SK-N-SH (cell line): Measurements from ENCODE around the gene CAPN6. TPM values are rescaled to one million over a fixed set of nuclear protein-coding genes. Genes with fewer than 3 reads are reported as not detected.

ENCODE experiments used
- CTCF ChIA-PET: fragments of 300-600, 350-600 bp; formaldehyde crosslinking; extraction: SDS; loops from one replicate; lab custom pipeline; 2021; lab: Yijun Ruan, JAX
- POLR2A ChIA-PET: fragments of 350-600 bp; sonication (Branson Sonifier 250); formaldehyde crosslinking; extraction: SDS; loops from one replicate; lab custom pipeline; 2020; ENCODE audit warnings: antibody characterized with exemption, inconsistent platforms; lab: Yijun Ruan, JAX
- DNase-seq: peaks from one replicate; pipeline ENCODE4 v3.0.0; 2012
- H2AFZ ChIP-seq: fragments of 200-600 bp; sonication (generic); 2 replicates; pipeline ENCODE4 v1.8.1; 2016; ENCODE audit warnings: antibody characterized with exemption, mild to moderate bottlenecking, low read depth
- H3F3A ChIP-seq: fragments of 200-600 bp; sonication (generic); replicated peaks from 2 replicates; pipeline ENCODE3; 2016; ENCODE audit warnings: antibody characterized with exemption, mild to moderate bottlenecking; ENCODE audit not compliant: insufficient read depth
- H3K27ac ChIP-seq, 2 experiments: fragments of 200-500 bp in 1 of 2; fragments of 200-600 bp in 1 of 2; sonication (Bioruptor generic) in 1 of 2; sonication (generic), shearing (Covaris generic) in 1 of 2; 2 replicates each; pipeline versions ENCODE4 v1.5.1 to v1.6.1; 2014 to 2016; ENCODE audit warnings: low read depth in 2 of 2, inconsistent platforms in 1 of 2, low read length in 1 of 2, mild to moderate bottlenecking in 1 of 2, mixed read lengths in 1 of 2
- H3K27me3 ChIP-seq: fragments of 200-600 bp; sonication (generic), shearing (Covaris generic); 2 replicates; pipeline ENCODE4 v1.6.1; 2016; ENCODE audit warnings: mixed run types; ENCODE audit not compliant: insufficient read depth
- H3K36me3 ChIP-seq, 2 experiments: fragments of 200-500 bp in 1 of 2; fragments of 200-600 bp in 1 of 2; sonication (Bioruptor generic) in 1 of 2; sonication (generic) in 1 of 2; replicated peaks in 1 of 2; 2 replicates each; pipeline versions ENCODE3 to v1.5.1; 2014 to 2016; ENCODE audit warnings: low read length in 1 of 2, mild to moderate bottlenecking in 1 of 2; ENCODE audit not compliant: insufficient read depth in 2 of 2, control insufficient read depth in 1 of 2
- H3K4me1 ChIP-seq, 2 experiments: fragments of 200-500 bp in 1 of 2; fragments of 200-600 bp in 1 of 2; sonication (Bioruptor generic) in 1 of 2; sonication (generic), shearing (Covaris generic) in 1 of 2; 2 replicates each; pipeline versions ENCODE4 v1.5.1 to v1.6.1; 2014 to 2016; ENCODE audit warnings: low read depth in 1 of 2, low read length in 1 of 2, mixed run types in 1 of 2; ENCODE audit not compliant: insufficient read depth in 2 of 2, control insufficient read depth in 1 of 2
- H3K4me2 ChIP-seq: fragments of 200-600 bp; sonication (generic), shearing (Covaris generic); 2 replicates; pipeline ENCODE4 v1.6.1; 2017; ENCODE audit warnings: mixed run types
- H3K4me3 ChIP-seq, 2 experiments: fragments of 200-500 bp in 1 of 2; fragments of 200-600 bp in 1 of 2; sonication (Bioruptor generic) in 1 of 2; sonication (generic), shearing (Covaris generic) in 1 of 2; 2 replicates each; pipeline versions ENCODE4 v1.5.1 to v1.8.1; 2014 to 2016; ENCODE audit warnings: low read depth in 2 of 2, inconsistent platforms in 1 of 2, low read length in 1 of 2, mild to moderate bottlenecking in 1 of 2, mixed read lengths in 1 of 2, moderate library complexity in 1 of 2
- H3K79me2 ChIP-seq: fragments of 200-600 bp; sonication (generic); 2 replicates; pipeline ENCODE4 v1.8.1; 2017; ENCODE audit warnings: mild to moderate bottlenecking; ENCODE audit not compliant: insufficient read depth
- H3K9ac ChIP-seq: fragments of 200-600 bp; sonication (generic); 2 replicates; pipeline ENCODE4 v1.6.1; 2017; ENCODE audit warnings: mixed run types
- H3K9me2 ChIP-seq: fragments of 200-600 bp; sonication (generic); 2 replicates; pipeline ENCODE4 v1.6.1; 2017; ENCODE audit warnings: mixed run types
- H3K9me3 ChIP-seq: fragments of 200-600 bp; sonication (generic); 2 replicates; pipeline ENCODE4 v1.6.1; 2017; ENCODE audit warnings: mixed run types, mild to moderate bottlenecking, moderate library complexity
- H4K20me1 ChIP-seq: fragments of 200-600 bp; sonication (generic); 2 replicates; pipeline ENCODE4 v1.6.1; 2017; ENCODE audit warnings: mild to moderate bottlenecking, mixed run types; ENCODE audit not compliant: insufficient read depth
- CHD2 ChIP-seq: fragments of 150-350 bp; IDR thresholded peaks from 2 replicates; pipeline ENCODE4 v1.6.1; 2018; ENCODE audit warnings: low read length; ENCODE audit not compliant: partially characterized antibody
- CTCF ChIP-seq: fragments of 200-600 bp; sonication (generic); IDR thresholded peaks from 2 replicates; pipeline ENCODE4 v1.6.1; 2017; ENCODE audit warnings: antibody characterized with exemption, mild to moderate bottlenecking, moderate library complexity
- ELF1 ChIP-seq: IDR thresholded peaks from 2 replicates; pipeline ENCODE4 v1.4.0; 2012
- EP300 ChIP-seq, 2 experiments: IDR thresholded peaks; 2 replicates each; pipeline versions ENCODE4 v1.4.0 to v1.6.1; 2012; ENCODE audit warnings: borderline replicate concordance in 1 of 2, low read depth in 1 of 2, low read length in 1 of 2
- EZH2phosphoT487 ChIP-seq: fragments of 200-600 bp; sonication (generic); IDR thresholded peaks from 2 replicates; pipeline ENCODE4 v1.6.1; 2017; ENCODE audit warnings: low read depth, mixed run types, mild to moderate bottlenecking, antibody characterized with exemption, moderate library complexity, borderline replicate concordance
- FOXJ3 ChIP-seq: sonication (generic); formaldehyde crosslinking; IDR thresholded peaks from 2 replicates; pipeline ENCODE4 v1.5.1; 2020; ENCODE audit warnings: mild to moderate bottlenecking, missing genetic modification reagents
- FOXM1 ChIP-seq: IDR thresholded peaks from 2 replicates; pipeline ENCODE4 v1.4.0; 2012; ENCODE audit warnings: low read depth, mild to moderate bottlenecking
- GABPA ChIP-seq: IDR thresholded peaks from 2 replicates; pipeline ENCODE4 v1.4.0; 2012; ENCODE audit warnings: low read depth, mild to moderate bottlenecking
- IRF3 ChIP-seq: fragments of 150-350 bp; IDR thresholded peaks from 2 replicates; pipeline ENCODE4 v1.6.1; 2016; ENCODE audit warnings: mild to moderate bottlenecking, low read depth, low read length
- MAX ChIP-seq: IDR thresholded peaks from 2 replicates; pipeline ENCODE4 v1.4.0; 2012; ENCODE audit warnings: low read depth
- MEF2A ChIP-seq: IDR thresholded peaks from 2 replicates; pipeline ENCODE4 v1.4.0; 2012; ENCODE audit warnings: low read depth, borderline replicate concordance
- MXI1 ChIP-seq: IDR thresholded peaks from 2 replicates; pipeline ENCODE4 v1.6.1; 2012; ENCODE audit warnings: mild to moderate bottlenecking, low read depth, low read length, improper control_type of control experiment
- NFIC ChIP-seq: IDR thresholded peaks from 2 replicates; pipeline ENCODE4 v1.4.0; 2012; ENCODE audit warnings: borderline replicate concordance
- RAD21 ChIP-seq: IDR thresholded peaks from 2 replicates; pipeline ENCODE4 v1.6.1; 2012; ENCODE audit warnings: mild to moderate bottlenecking, low read length
- RCOR1 ChIP-seq: fragments of 150-350 bp; IDR thresholded peaks from 2 replicates; pipeline ENCODE4 v1.6.1; 2017; ENCODE audit warnings: antibody characterized with exemption, low read length
- REST ChIP-seq: IDR thresholded peaks from 2 replicates; pipeline ENCODE4 v1.6.1; 2012; ENCODE audit warnings: mild to moderate bottlenecking, low read depth, low read length, moderate library complexity
- RXRA ChIP-seq: IDR thresholded peaks from 2 replicates; pipeline ENCODE4 v1.4.0; 2012; ENCODE audit warnings: low read depth, mild to moderate bottlenecking, borderline replicate concordance
- SIN3A ChIP-seq: IDR thresholded peaks from 2 replicates; pipeline ENCODE4 v1.6.1; 2012; ENCODE audit warnings: low read depth, mild to moderate bottlenecking, low read length, moderate library complexity, borderline replicate concordance
- TAF1 ChIP-seq: IDR thresholded peaks from 2 replicates; pipeline ENCODE4 v1.6.1; 2012; ENCODE audit warnings: low read depth, mild to moderate bottlenecking, low read length, moderate library complexity, borderline replicate concordance
- YY1 ChIP-seq: IDR thresholded peaks from 2 replicates; pipeline ENCODE4 v1.4.0; 2012; ENCODE audit warnings: low read depth, mild to moderate bottlenecking
- WGBS: methylation state at CpG from one replicate; pipeline ENCODE4 v1.1.6; 2017; ENCODE audit warnings: low lambda C conversion rate; 5-methylcytosine and 5-hydroxymethylcytosine counted together
- polyA plus RNA-seq, 3 experiments: library from polyadenylated mRNA; depleted of rRNA; stranded (reverse); fragments of >200 nt; gene quantifications; 2 replicates each; pipeline ENCODE4 v1.2.3, GENCODE V29; 2012

CAPN6 gene
- polyA plus RNA-seq, 1 of the 3 experiments (the other 2 are of a cell fraction), result not detected

- TF ChIP-seq RCOR1, result no peak
- TF ChIP-seq, all 33 proteins: peak for 0
Measured at GRCh38 chrX:111216293-111216801, 53.9 kb downstream of the CAPN6 start (continued).

GRCh38 chrX:111207851-111208250 is 62.4 kb downstream of the CAPN6 start:
- Histone ChIP-seq H3K4me1 (no peaks in the 10 kb centered on the region), H2AFZ (no peak overlapping the region), H3K27ac (no peak overlapping the region), H4K20me1 (no peaks in the 10 kb centered on the region), H3K4me2 (no peak overlapping the region), H3F3A (no peaks in the 10 kb centered on the region), H3K27me3 (0 out of 2 replicates have a peak, but pooled peaks cover 6% of the 10 kb centered on the region), H3K4me3 (no peak overlapping the region), H3K79me2 (no peaks in the 10 kb centered on the region), H3K9me2 (no peaks in the 10 kb centered on the region), H3K9me3 (no peaks in the 10 kb centered on the region), H3K9ac (no peak overlapping the region), H3K36me3 (no peaks in the 10 kb centered on the region)
- ChIA-PET POLR2A (no interaction called here), CTCF (interaction anchor here (1.8 kb wide), 1 partner anchor 11 kb away, joined by 6 read pairs; no protein-coding TSS in a partner anchor)
- no peak for DNase-seq
- WGBS, result 30% methylated on average over 8 of the region's 8 CpGs
- TF ChIP-seq SIN3A (no peak), RAD21 (no peak), MEF2A (no peak), YY1 (no peak), RCOR1 (no peak), MXI1 (no peak), RXRA (no peak), FOXM1 (no peak), GABPA (no peak), NFIC (no peak), IRF3 (no peak), TAF1 (no peak), ELF1 (no peak), CTCF (no peak), REST (no peak), EZH2phosphoT487 (no peak), MAX (no peak), EP300 (IDR thresholded peaks at IDR 0.05; ENCODE audit: borderline replicate concordance in 1 of 2, low read depth in 1 of 2, low read length in 1 of 2) (no peak), CHD2 (no peak), FOXJ3 (CRISPR knock-in tag) (no peak)
